NCI-H2196 (cell line): ENCODE results near the gene NBPF3.

ENCODE experiments used
- DNase-seq: peaks from one replicate; lab custom pipeline; 2025; ENCODE audit not compliant: unreplicated experiment; lab: John Stamatoyannopoulos, UW

The NBPF3 gene

GRCh38 chr1:21492356-21492625 is 52.4 kb downstream of the NBPF3 start:
- DNase-seq, result no peak

- no peak for DNase-seq
Observed at GRCh38 chr1:21494196-21494595, 54.3 kb downstream of the NBPF3 start.

GRCh38 chr1:21495225-21495820 is 55.4 kb downstream of the NBPF3 start:
- no peak for DNase-seq

GRCh38 chr1:21496063-21496462 is 56.1 kb downstream of the NBPF3 start:
- no peak for DNase-seq

- no peak for DNase-seq
Observed at GRCh38 chr1:21496886-21497285, 56.9 kb downstream of the NBPF3 start.

- no peak for DNase-seq
Observed at GRCh38 chr1:21497466-21498061, 57.6 kb downstream of the NBPF3 start.

- no peak for DNase-seq
Observed at GRCh38 chr1:21499283-21499950, 59.5 kb downstream of the NBPF3 start.

GRCh38 chr1:21503706-21504377 is 63.9 kb downstream of the NBPF3 start:
- no peak for DNase-seq

GRCh38 chr1:21506804-21507203 is 66.9 kb downstream of the NBPF3 start:
- no peak for DNase-seq

- DNase-seq, result no peak
Observed at GRCh38 chr1:21507511-21508270, 67.8 kb downstream of the NBPF3 start.

- DNase-seq, result peak; percentile 80
Observed at GRCh38 chr1:21508580-21509350, 68.8 kb downstream of the NBPF3 start.

GRCh38 chr1:21509351-21510112 is 69.6 kb downstream of the NBPF3 start, which contains the start of gene ALPL:
Gene ALPL, plus strand, starts transcription at chr1:21509423. Its CDS starts 44,659 bp downstream, at chr1:21554082.
- DNase-seq, result no peak

GRCh38 chr1:21510113-21510493 is 70.2 kb downstream of the NBPF3 start:
- no peak for DNase-seq

- no peak for DNase-seq
Observed at GRCh38 chr1:21510885-21511578, 71.1 kb downstream of the NBPF3 start.

GRCh38 chr1:21511579-21512522 is 71.9 kb downstream of the NBPF3 start:
- peak; percentile 29 for DNase-seq

- DNase-seq, result no peak
Observed at GRCh38 chr1:21514245-21514644, 74.3 kb downstream of the NBPF3 start.

GRCh38 chr1:21517161-21517589 is 77.2 kb downstream of the NBPF3 start:
- DNase-seq, result no peak
